A549 (cell line): ENCODE measurements around the gene CHEK1. TPM values are rescaled to one million over a fixed set of nuclear protein-coding genes. Genes with fewer than 3 reads are reported as not detected.

Experiments used
- ATAC-seq, 2 experiments: fragments of 200-7000 bp in 1 of 2; fragments of >200 bp in 1 of 2; cut with Nextera tagmentation in 1 of 2; cut with Tn5 transposase in 1 of 2; 3 replicates each; pipeline versions ENCODE4 v1.8.0 to v1.9.1; 2018 to 2020; ENCODE audit warnings: mild to moderate bottlenecking in 1 of 2, moderate library complexity in 1 of 2
- CTCF ChIA-PET: fragments of 300-600 bp; sonication (Branson Sonifier 250); formaldehyde crosslinking; extraction: SDS; loops from one replicate; lab custom pipeline; 2021; ENCODE audit warnings: antibody characterized with exemption, inconsistent platforms; lab: Yijun Ruan, JAX
- POLR2A ChIA-PET: fragments of 350-600 bp; formaldehyde crosslinking; extraction: SDS; loops from one replicate; lab custom pipeline; 2021; ENCODE audit warnings: antibody characterized with exemption, inconsistent platforms; lab: Yijun Ruan, JAX
- DNase-seq, 2 experiments: peaks; one replicate each; pipeline versions ENCODE4 v3.0.0 to v3.0.0-alpha.2; 2011 to 2016; ENCODE audit warnings: low read depth in 1 of 2, low spot score in 1 of 2
- FAIRE-seq: peaks from 2 replicates; lab custom pipeline; 2011; peaks lifted over from hg19 to GRCh38; lab: Jason Lieb, UNC
- H3K27ac ChIP-seq, 2 experiments: fragments of >200 bp; sonication (Bioruptor Twin); formaldehyde crosslinking; 3 replicates each; pipeline ENCODE4 v1.5.1; 2016 to 2017
- H3K4me1 ChIP-seq: fragments of >200 bp; sonication (Bioruptor Twin); formaldehyde crosslinking; 3 replicates; pipeline ENCODE4 v1.6.1; 2016
- H3K4me2 ChIP-seq: fragments of >200 bp; sonication (Bioruptor Twin); formaldehyde crosslinking; 3 replicates; pipeline ENCODE4 v1.6.1; 2016
- H3K4me3 ChIP-seq: fragments of >200 bp; sonication (Bioruptor Twin); formaldehyde crosslinking; 3 replicates; pipeline ENCODE4 v1.5.1; 2016
- H3K9me3 ChIP-seq: fragments of >200 bp; sonication (Bioruptor Twin); formaldehyde crosslinking; 3 replicates; pipeline ENCODE4 v1.6.1; 2016
- BHLHE40 ChIP-seq: IDR thresholded peaks from 2 replicates; pipeline ENCODE4 v1.6.1; 2012; ENCODE audit warnings: low read depth, low read length, inconsistent platforms
- CHD4 ChIP-seq: fragments of 200-600 bp; sonication (generic); IDR thresholded peaks from 2 replicates; pipeline ENCODE4 v1.6.1; 2016; ENCODE audit warnings: antibody characterized with exemption, mild to moderate bottlenecking, borderline replicate concordance
- EHMT2 ChIP-seq: fragments of 200-600 bp; sonication (generic); IDR thresholded peaks from 2 replicates; pipeline ENCODE4 v1.6.1; 2016; ENCODE audit warnings: antibody characterized with exemption, low read depth, mild to moderate bottlenecking, moderate library complexity
- EP300 ChIP-seq, 2 experiments: fragments of >200 bp; sonication (Bioruptor Twin); formaldehyde crosslinking; IDR thresholded peaks; 2 replicates in 1 of 2; 3 replicates in 1 of 2; pipeline ENCODE4 v1.6.1; 2016 to 2017
- GATA3 ChIP-seq: IDR thresholded peaks from 2 replicates; pipeline ENCODE4 v1.6.1; 2012; ENCODE audit warnings: borderline replicate concordance
- HEYL ChIP-seq: fragments of 250-450 bp; sonication (Bioruptor Pico); IDR thresholded peaks from 2 replicates; pipeline ENCODE4 v1.8.0; 2021; ENCODE audit warnings: mild to moderate bottlenecking, moderate library complexity
- HOXA7 ChIP-seq: fragments of 250-450 bp; sonication (Bioruptor Pico); IDR thresholded peaks from 2 replicates; pipeline ENCODE4 v1.5.0; 2020; ENCODE audit warnings: mild to moderate bottlenecking, moderate library complexity
- HOXB5 ChIP-seq: fragments of 250-450 bp; sonication (Bioruptor Pico); IDR thresholded peaks from 2 replicates; pipeline ENCODE4 v1.5.0; 2020; ENCODE audit warnings: mild to moderate bottlenecking, moderate library complexity
- JUNB ChIP-seq: fragments of >200 bp; sonication (Bioruptor Twin); formaldehyde crosslinking; IDR thresholded peaks from 2 replicates; pipeline ENCODE4 v1.6.1; 2016
- KDM1A ChIP-seq: fragments of 200-600 bp; sonication (generic); IDR thresholded peaks from 2 replicates; pipeline ENCODE4 v1.6.1; 2016; ENCODE audit warnings: low read depth, mild to moderate bottlenecking
- KDM5A ChIP-seq: fragments of 200-600 bp; sonication (generic); IDR thresholded peaks from 2 replicates; pipeline ENCODE4 v1.6.1; 2016; ENCODE audit warnings: antibody characterized with exemption, mild to moderate bottlenecking
- MYC ChIP-seq: IDR thresholded peaks from 2 replicates; pipeline ENCODE4 v1.6.1; 2012; ENCODE audit warnings: mild to moderate bottlenecking, inconsistent platforms, low read length, improper control_type of control experiment, borderline replicate concordance
- NFE2L2 ChIP-seq: fragments of 150-350 bp; conservative IDR thresholded peaks from 2 replicates; pipeline ENCODE4 v1.6.1; 2014; ENCODE audit warnings: low read length
- RNF2 ChIP-seq: fragments of 200-600 bp; sonication (generic); IDR thresholded peaks from 2 replicates; pipeline ENCODE4 v1.6.1; 2016; ENCODE audit warnings: low read depth, mild to moderate bottlenecking, antibody characterized with exemption, moderate library complexity, borderline replicate concordance
- SMC3 ChIP-seq: fragments of >200 bp; sonication (Bioruptor Twin); formaldehyde crosslinking; IDR thresholded peaks from 3 replicates; pipeline ENCODE4 v1.6.1; 2018; ENCODE audit warnings: inconsistent platforms
- TP53 ChIP-seq: fragments of 250-450 bp; sonication (Bioruptor Pico); IDR thresholded peaks from 2 replicates; pipeline ENCODE4 v1.5.0; 2021; ENCODE audit warnings: mild to moderate bottlenecking, moderate library complexity
- ZC3H11A ChIP-seq: fragments of 450-650 bp; IDR thresholded peaks from 2 replicates; pipeline ENCODE4 v1.6.1; 2014; ENCODE audit warnings: antibody characterized with exemption, mild to moderate bottlenecking
- ZFP36 ChIP-seq: fragments of 450-650 bp; IDR thresholded peaks from 2 replicates; pipeline ENCODE4 v1.6.1; 2014; ENCODE audit warnings: borderline replicate concordance; ENCODE audit not compliant: partially characterized antibody
- ZNF302 ChIP-seq: fragments of 250-450 bp; sonication (Bioruptor Pico); IDR thresholded peaks from 2 replicates; pipeline ENCODE4 v1.9.0; 2021; ENCODE audit warnings: inconsistent platforms, mild to moderate bottlenecking, moderate library complexity
- WGBS: methylation state at CpG from one replicate; pipeline ENCODE4 v1.1.6; 2017; ENCODE audit errors: missing lambda C conversion rate; 5-methylcytosine and 5-hydroxymethylcytosine counted together
- polyA plus RNA-seq, 4 experiments: library from polyadenylated mRNA; depleted of rRNA in 3 of 4; stranded (reverse); fragments of >200 nt; fragmentation: RNase III in 1 of 4; extraction: RNeasy Plus Mini Kit Qiagen cat#74134 plus additional on column Dnase treatment in 1 of 4; gene quantifications; 2 replicates in 3 of 4; 3 replicates in 1 of 4; pipeline ENCODE4 v1.2.3, GENCODE V29; 2011 to 2017
- TF ChIP-seq, protein P1 (sequence below): fragments of 150-350 bp; IDR thresholded peaks from 2 replicates; pipeline ENCODE4 v1.6.1; 2014; ENCODE audit warnings: low read depth, mild to moderate bottlenecking, low read length
- TF ChIP-seq, protein P2 (sequence below): IDR thresholded peaks from 2 replicates; pipeline ENCODE4 v1.6.1; 2012

CHEK1 gene
- polyA plus RNA-seq, 2 of the 4 experiments (the other 2 are of a cell fraction): 35.2 to 64.5 TPM

DNA sequence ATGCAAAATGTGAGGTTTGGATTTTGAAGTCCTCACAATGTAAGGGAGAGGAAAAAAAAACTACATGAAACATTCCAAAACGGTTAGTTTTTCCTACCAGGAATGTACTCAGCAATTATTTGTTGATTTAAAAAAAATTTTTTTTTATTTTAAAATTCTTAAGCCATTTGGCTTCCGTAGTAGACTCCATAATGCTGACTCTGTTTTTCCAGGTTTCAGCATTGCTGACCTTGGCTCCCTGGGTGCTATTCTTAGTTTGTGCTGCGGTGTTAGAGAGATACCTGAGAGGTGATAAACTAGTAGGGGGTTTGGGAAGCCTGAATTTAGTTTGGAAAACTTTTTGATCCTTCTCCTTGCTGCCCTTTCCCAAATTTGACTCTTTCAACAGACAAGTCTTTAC, 21.8 kb upstream of the CHEK1 start (continued):
- TF ChIP-seq, protein P1, sequence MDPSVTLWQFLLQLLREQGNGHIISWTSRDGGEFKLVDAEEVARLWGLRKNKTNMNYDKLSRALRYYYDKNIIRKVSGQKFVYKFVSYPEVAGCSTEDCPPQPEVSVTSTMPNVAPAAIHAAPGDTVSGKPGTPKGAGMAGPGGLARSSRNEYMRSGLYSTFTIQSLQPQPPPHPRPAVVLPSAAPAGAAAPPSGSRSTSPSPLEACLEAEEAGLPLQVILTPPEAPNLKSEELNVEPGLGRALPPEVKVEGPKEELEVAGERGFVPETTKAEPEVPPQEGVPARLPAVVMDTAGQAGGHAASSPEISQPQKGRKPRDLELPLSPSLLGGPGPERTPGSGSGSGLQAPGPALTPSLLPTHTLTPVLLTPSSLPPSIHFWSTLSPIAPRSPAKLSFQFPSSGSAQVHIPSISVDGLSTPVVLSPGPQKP: no peak

DNA sequence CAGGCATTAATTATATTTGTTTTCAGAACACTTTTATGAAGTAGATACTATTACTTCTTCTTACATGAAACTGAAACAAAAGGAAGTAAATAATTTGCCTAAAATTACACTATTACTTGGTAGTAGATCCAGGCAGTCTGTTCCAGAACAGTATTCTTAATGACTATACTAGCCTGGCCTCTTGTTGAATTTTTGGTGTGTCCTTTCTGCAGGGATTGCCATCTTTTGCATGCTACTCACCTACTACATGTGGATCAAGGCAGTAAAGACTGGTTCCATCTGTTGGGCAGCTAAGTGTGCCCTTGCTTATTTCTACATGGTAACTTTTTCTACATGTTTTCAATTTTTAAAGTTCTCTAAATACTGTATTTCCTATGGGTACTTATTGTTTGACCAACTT, 19.5 kb upstream of the CHEK1 start:
- H3K27ac ChIP-seq: no peak overlapping the region

DNA sequence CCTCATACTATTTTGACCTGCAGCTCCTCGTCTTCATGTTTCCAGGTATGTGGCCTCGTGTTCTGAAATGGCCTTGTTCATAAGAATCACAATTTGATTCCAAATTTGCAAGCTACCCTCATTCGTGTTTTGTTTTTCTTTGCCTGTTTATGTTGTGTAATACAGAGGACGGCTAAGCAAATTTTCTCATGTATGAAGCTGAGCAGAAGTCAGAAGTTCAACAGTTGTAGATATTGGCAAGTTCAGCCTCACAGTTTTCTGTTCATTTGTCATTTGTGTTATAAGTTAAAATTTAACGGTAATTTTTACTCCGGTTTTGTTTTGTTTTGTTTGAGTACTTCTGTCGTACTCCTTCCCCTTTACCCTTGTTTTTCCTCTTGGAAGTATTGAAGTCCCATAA, 15.4 kb upstream of the CHEK1 start:
- FAIRE-seq: no peak
- Histone ChIP-seq H3K4me2 (no peak overlapping the region), H3K4me1 (no peaks in the 10 kb centered on the region), H3K27ac (no peak overlapping the region), H3K4me3 (no peak overlapping the region), H3K9me3 (no peaks in the 10 kb centered on the region)
- no peak for DNase-seq
- WGBS: 90% methylated on average over 7 of the region's 7 CpGs
- ChIA-PET POLR2A (interaction anchor here (0.6 kb wide), 1 partner anchor 277 kb away, joined by 3 read pairs; no protein-coding TSS in a partner anchor), CTCF (interaction anchor here (1.9 kb wide), 1 partner anchor 40 kb away, joined by 5 read pairs; the partner anchor contains the start of gene EI24)
- ATAC-seq: no peak
- no peak for TF ChIP-seq KDM5A
- TF ChIP-seq, protein P2, sequence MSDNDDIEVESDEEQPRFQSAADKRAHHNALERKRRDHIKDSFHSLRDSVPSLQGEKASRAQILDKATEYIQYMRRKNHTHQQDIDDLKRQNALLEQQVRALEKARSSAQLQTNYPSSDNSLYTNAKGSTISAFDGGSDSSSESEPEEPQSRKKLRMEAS: no peak
- TF ChIP-seq EP300 (IDR thresholded peaks at IDR 0.05): no peak

More for the DNA sequence above, 19.5 kb upstream of the CHEK1 start:
- ChIA-PET CTCF (no interaction called here), POLR2A (no interaction called here)
- TF ChIP-seq CHD4: no peak
- TF ChIP-seq BHLHE40: no peak
- no peak for TF ChIP-seq HEYL (CRISPR knock-in tag)
- no peak for TF ChIP-seq ZC3H11A
- no peak for TF ChIP-seq RNF2
- TF ChIP-seq ZFP36: no peak
- no peak for TF ChIP-seq NFE2L2
- no peak for TF ChIP-seq KDM1A
- no peak for TF ChIP-seq GATA3
- DNase-seq (no peak), FAIRE-seq (no peak), ATAC-seq (no peak)
- Histone ChIP-seq H3K9me3 (no peaks in the 10 kb centered on the region), H3K4me1 (no peaks in the 10 kb centered on the region), H3K4me3 (no peak overlapping the region), H3K4me2 (no peak overlapping the region)

DNA sequence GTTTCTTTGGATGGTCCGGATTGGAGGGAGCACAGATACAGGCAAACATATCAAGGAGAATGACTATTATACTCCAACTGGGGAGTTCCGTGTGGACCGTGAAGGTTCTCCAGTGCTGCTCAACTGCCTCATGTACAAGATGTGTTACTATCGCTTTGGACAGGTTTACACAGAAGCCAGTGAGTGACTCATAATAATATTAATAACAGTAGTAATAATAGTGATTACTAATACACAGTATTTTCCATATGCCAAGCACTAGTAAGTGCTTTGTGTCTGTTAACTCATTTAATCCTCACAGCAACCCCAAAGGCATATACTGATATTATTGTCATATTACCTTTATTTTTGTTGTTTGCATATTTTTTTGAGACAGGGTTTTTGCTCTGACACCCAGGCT, 6.6 kb upstream of the CHEK1 start:
- ATAC-seq: no peak
- TF ChIP-seq EHMT2 (no peak), HOXB5 (CRISPR knock-in tag) (no peak), HEYL (CRISPR knock-in tag) (no peak), EP300 (IDR thresholded peaks at IDR 0.05) (no peak), TP53 (CRISPR knock-in tag) (no peak), ZNF302 (no peak), SMC3 (no peak), ZC3H11A (no peak), GATA3 (no peak), HOXA7 (CRISPR knock-in tag) (no peak), MYC (no peak), JUNB (no peak)
- TF ChIP-seq, protein P2: no peak

More for the DNA sequence above, 6.6 kb upstream of the CHEK1 start:
- 99% methylated on average over 4 of the region's 4 CpGs for WGBS
- no peaks in the 10 kb centered on the region for H3K9me3 ChIP-seq
- ChIA-PET POLR2A (no interaction called here), CTCF (no interaction called here)
- DNase-seq: no peak
- no peak overlapping the region for H3K4me2 ChIP-seq
- peaks cover 12% of the 10 kb centered on the region; the same call in 2 of the 3 replicates for H3K4me1 ChIP-seq
- H3K4me3 ChIP-seq: no peak overlapping the region
- H3K27ac ChIP-seq: no peak overlapping the region
- no peak for FAIRE-seq
